Endodermal cell (in vitro differentiated cells): ENCODE results near the gene LAMA4. TPM values are rescaled to one million over a fixed set of nuclear protein-coding genes. Genes with fewer than 3 reads are reported as not detected.
A peak's percentile ranks its signal among the peaks of the same experiment; 100 is the strongest.

Experiments used
- DNase-seq: peaks from one replicate; pipeline ENCODE4 v3.0.0-alpha.2; 2017
- H3K27ac ChIP-seq: 2 replicates; pipeline ENCODE4 v1.5.1; 2013; ENCODE audit warnings: mild to moderate bottlenecking, low read depth, low read length, moderate library complexity
- H3K27me3 ChIP-seq: 2 replicates; pipeline ENCODE4 v1.6.1; 2013; ENCODE audit warnings: mild to moderate bottlenecking, low read length, moderate library complexity; ENCODE audit not compliant: insufficient read depth, control insufficient read depth, poor library complexity, severe bottlenecking
- H3K36me3 ChIP-seq: 2 replicates; pipeline ENCODE4 v1.7.0; 2013; ENCODE audit warnings: mild to moderate bottlenecking, low read length, moderate library complexity; ENCODE audit not compliant: control insufficient read depth, insufficient read depth
- H3K4me1 ChIP-seq: one replicate; pipeline ENCODE4 v1.7.0; 2013; ENCODE audit warnings: low read length; ENCODE audit not compliant: control insufficient read depth, insufficient read depth
- H3K4me3 ChIP-seq: 2 replicates; pipeline ENCODE4 v1.5.1; 2013; ENCODE audit warnings: mild to moderate bottlenecking, low read length, moderate library complexity
- H3K9ac ChIP-seq: 2 replicates; pipeline ENCODE4 v1.6.1; 2013; ENCODE audit warnings: mild to moderate bottlenecking, low read length, moderate library complexity; ENCODE audit not compliant: poor library complexity, severe bottlenecking; ENCODE audit errors: extremely low read depth
- H3K9me3 ChIP-seq: 2 replicates; pipeline ENCODE4 v1.6.1; 2013; ENCODE audit warnings: mild to moderate bottlenecking, low read length, moderate library complexity; ENCODE audit not compliant: control insufficient read depth
- H3K27ac Mint-ChIP-seq: 2 replicates; pipeline ENCODE4 v1.8.0; 2020; ENCODE audit warnings: mixed read lengths
- H3K27me3 Mint-ChIP-seq: 2 replicates; pipeline ENCODE4 v1.8.0; 2021; ENCODE audit warnings: mild to moderate bottlenecking, mixed read lengths; ENCODE audit not compliant: insufficient read depth
- H3K36me3 Mint-ChIP-seq: 2 replicates; pipeline ENCODE4 v1.8.0; 2020; ENCODE audit warnings: low read depth, mixed read lengths
- H3K4me1 Mint-ChIP-seq: 2 replicates; pipeline ENCODE4 v1.8.0; 2020; ENCODE audit warnings: mixed read lengths
- H3K4me3 Mint-ChIP-seq: 2 replicates; pipeline ENCODE4 v1.8.0; 2020; ENCODE audit warnings: mild to moderate bottlenecking, moderate library complexity, mixed read lengths
- H3K9me3 Mint-ChIP-seq: 2 replicates; pipeline ENCODE4 v1.8.0; 2020; ENCODE audit warnings: mild to moderate bottlenecking, mixed read lengths
- CTCF ChIP-seq: fragments of 200-600 bp; sonication (generic); conservative IDR thresholded peaks from 2 replicates; pipeline ENCODE4 v1.5.0; 2021; ENCODE audit warnings: antibody characterized with exemption, mild to moderate bottlenecking
- WGBS, 2 experiments: methylation state at CpG; one replicate each; pipeline versions ENCODE4 v1.1.5 to v1.1.7; 2013; ENCODE audit warnings: missing lambda C conversion rate in 2 of 2, mixed read lengths in 1 of 2; ENCODE audit not compliant: insufficient coverage in 1 of 2, insufficient read length in 1 of 2; 5-methylcytosine and 5-hydroxymethylcytosine counted together
- total RNA-seq, 2 donors: library from RNA; stranded (reverse); fragmentation: NEBNext Ultra II Directional in 1 of 2; extraction: Animal tissue kit (Norgen Biotek cat#: 25700) in 1 of 2; gene quantifications; 2 replicates in 1 of 2; 3 replicates in 1 of 2; pipeline ENCODE4 v1.2.1, GENCODE V29; 2021

Gene LAMA4
- total RNA-seq, 2 donors from 2014 or later: 0.24 to 3.7 TPM

- WGBS, 2 experiments: 82 to 92% methylated on average over 2 to 6 of the region's 6 CpGs
- no peak overlapping the region for H3K4me3 ChIP-seq
- H3K36me3 ChIP-seq: no peaks in the 10 kb centered on the region
- H3K9me3 ChIP-seq: no peaks in the 10 kb centered on the region
- H3K27ac Mint-ChIP-seq: no peak overlapping the region
- TF ChIP-seq CTCF: peak; percentile 32
- H3K36me3 Mint-ChIP-seq: no peaks in the 10 kb centered on the region
- no peak overlapping the region for H3K4me3 Mint-ChIP-seq
- H3K9ac ChIP-seq: no peak overlapping the region
- H3K27me3 Mint-ChIP-seq: no peaks in the 10 kb centered on the region
- no peak for DNase-seq
- H3K4me1 ChIP-seq: no peaks in the 10 kb centered on the region
- H3K27ac ChIP-seq: no peak overlapping the region
- no peaks in the 10 kb centered on the region for H3K9me3 Mint-ChIP-seq
- no peaks in the 10 kb centered on the region for H3K27me3 ChIP-seq
- H3K4me1 Mint-ChIP-seq: no peaks in the 10 kb centered on the region
Measured at GRCh38 chr6:112148103-112148502, 106.3 kb downstream of the LAMA4 start.

- no peaks in the 10 kb centered on the region for H3K9me3 Mint-ChIP-seq
- H3K4me1 Mint-ChIP-seq: no peaks in the 10 kb centered on the region
- no peak overlapping the region for H3K27ac ChIP-seq
- no peak overlapping the region for H3K4me3 ChIP-seq
- no peak overlapping the region for H3K4me3 Mint-ChIP-seq
- no peak overlapping the region for H3K9ac ChIP-seq
- 89 to 93% methylated on average over 7 to 10 of the region's 10 CpGs for WGBS, 2 experiments
- no peaks in the 10 kb centered on the region for H3K27me3 ChIP-seq
- peak; percentile 56 for TF ChIP-seq CTCF
- no peaks in the 10 kb centered on the region for H3K27me3 Mint-ChIP-seq
- peak; percentile 70 for DNase-seq
- no peaks in the 10 kb centered on the region for H3K36me3 ChIP-seq
- no peak overlapping the region for H3K27ac Mint-ChIP-seq
- H3K9me3 ChIP-seq: no peaks in the 10 kb centered on the region
- no peaks in the 10 kb centered on the region for H3K36me3 Mint-ChIP-seq
- no peaks in the 10 kb centered on the region for H3K4me1 ChIP-seq
Measured at GRCh38 chr6:112145080-112145573, 109.2 kb downstream of the LAMA4 start.

GRCh38 chr6:112144145-112144926, 110.0 kb downstream of the LAMA4 start:
- Mint-ChIP-seq H3K27ac (no peak overlapping the region), H3K36me3 (no peaks in the 10 kb centered on the region), H3K9me3 (no peaks in the 10 kb centered on the region), H3K4me3 (no peak overlapping the region), H3K27me3 (no peaks in the 10 kb centered on the region), H3K4me1 (peaks cover 3% of the 10 kb centered on the region)
- no peak overlapping the region for H3K9ac ChIP-seq
- no peak for TF ChIP-seq CTCF
- no peaks in the 10 kb centered on the region for H3K27me3 ChIP-seq
- no peaks in the 10 kb centered on the region for H3K9me3 ChIP-seq
- no peak overlapping the region for H3K27ac ChIP-seq
- no peak overlapping the region for H3K4me3 ChIP-seq
- no peaks in the 10 kb centered on the region for H3K36me3 ChIP-seq
- no peak for DNase-seq
- WGBS, 2 experiments: 91 to 92% methylated on average over 6 to 12 of the region's 12 CpGs
- peaks cover 2% of the 10 kb centered on the region for H3K4me1 ChIP-seq
